SU-DHL-6 (cell line): ENCODE data around the gene C4orf36.

Source experiments
- H2AFZ ChIP-seq: fragments of 200-600 bp; sonication (generic); 2 replicates; pipeline ENCODE4 v1.6.1; 2014; ENCODE audit warnings: low read depth, mild to moderate bottlenecking, moderate library complexity, mixed read lengths, antibody characterized with exemption, low read length; ENCODE audit not compliant: severe bottlenecking
- H3F3A ChIP-seq: fragments of 200-600 bp; shearing (Covaris generic); 2 replicates; pipeline ENCODE4 v1.6.0; 2016; ENCODE audit warnings: antibody characterized with exemption, mild to moderate bottlenecking; ENCODE audit not compliant: insufficient read depth
- H3K27ac ChIP-seq: fragments of 200-600 bp; sonication (generic); 2 replicates; pipeline ENCODE4 v1.5.1; 2016; ENCODE audit warnings: low read depth, mild to moderate bottlenecking, low read length, moderate library complexity, mixed read lengths
- H3K27me3 ChIP-seq: fragments of 200-600 bp; sonication (generic), shearing (Covaris generic); 2 replicates; pipeline ENCODE4 v1.6.0; 2014; ENCODE audit warnings: mild to moderate bottlenecking, low read length
- H3K36me3 ChIP-seq: fragments of 200-600 bp; sonication (generic); 2 replicates; pipeline ENCODE4 v1.6.1; 2014; ENCODE audit warnings: mild to moderate bottlenecking, low read length, mixed read lengths
- H3K4me2 ChIP-seq: fragments of 300-600, 200-600 bp; shearing (Covaris generic), sonication (generic); 2 replicates; pipeline ENCODE4 v1.6.0; 2014; ENCODE audit warnings: low read length, low read depth, mild to moderate bottlenecking; ENCODE audit not compliant: poor library complexity, severe bottlenecking
- H3K4me3 ChIP-seq: fragments of 200-600 bp; sonication (generic); 2 replicates; pipeline ENCODE4 v1.5.1; 2014; ENCODE audit warnings: antibody characterized with exemption, low read length, mild to moderate bottlenecking, mixed read lengths; ENCODE audit not compliant: insufficient read depth, poor library complexity, severe bottlenecking
- H3K79me2 ChIP-seq: fragments of 200-600 bp; sonication (generic); 2 replicates; pipeline ENCODE4 v1.6.1; 2014; ENCODE audit warnings: mild to moderate bottlenecking, low read length, moderate library complexity; ENCODE audit not compliant: insufficient read depth
- H3K9ac ChIP-seq: fragments of 200-600 bp; sonication (generic); 2 replicates; pipeline ENCODE4 v1.7.0; 2014; ENCODE audit warnings: mild to moderate bottlenecking, low read length
- H3K9me2 ChIP-seq: fragments of 200-600 bp; sonication (generic); replicated peaks from 2 replicates; pipeline ENCODE4 v1.6.1; 2014; ENCODE audit warnings: low read length; ENCODE audit not compliant: insufficient read depth
- H3K9me3 ChIP-seq: fragments of 200-600 bp; sonication (generic); 2 replicates; pipeline ENCODE4 v1.6.1; 2014; ENCODE audit warnings: low read length, mixed read lengths; ENCODE audit not compliant: insufficient read depth
- H4K20me1 ChIP-seq: fragments of 200-600 bp; sonication (generic); 2 replicates; pipeline ENCODE4 v1.6.1; 2014; ENCODE audit warnings: low read depth, mild to moderate bottlenecking, antibody characterized with exemption, low read length, moderate library complexity, mixed read lengths
- CTCF ChIP-seq: fragments of 200-600 bp; sonication (generic); IDR thresholded peaks from one replicate; pipeline ENCODE4 v1.5.1; 2017; ENCODE audit warnings: antibody characterized with exemption, mild to moderate bottlenecking, low read length, moderate library complexity; ENCODE audit not compliant: insufficient read depth, poor library complexity, severe bottlenecking
- EZH2phosphoT487 ChIP-seq: fragments of 200-600 bp; sonication (generic), shearing (Covaris generic); conservative IDR thresholded peaks from 2 replicates; pipeline ENCODE4 v1.6.1; 2018; ENCODE audit warnings: mild to moderate bottlenecking, antibody characterized with exemption, low read length, moderate library complexity, mixed read lengths

Gene C4orf36

GRCh38 chr4:86921608-86922252 is 29.5 kb upstream of the C4orf36 start:
- Histone ChIP-seq H3K79me2 (no peaks in the 10 kb centered on the region), H3K27me3 (no peaks in the 10 kb centered on the region), H3K27ac (no peak overlapping the region), H4K20me1 (no peaks in the 10 kb centered on the region), H3F3A (no peaks in the 10 kb centered on the region), H3K36me3 (no peaks in the 10 kb centered on the region), H3K9me2 (no peaks in the 10 kb centered on the region), H3K9me3 (no peaks in the 10 kb centered on the region), H3K4me2 (no peak overlapping the region), H3K4me3 (no peak overlapping the region), H2AFZ (no peak overlapping the region), H3K9ac (no peak overlapping the region)
- no peak for TF ChIP-seq CTCF
- TF ChIP-seq EZH2phosphoT487 = no peak

- Histone ChIP-seq H3F3A (no peaks in the 10 kb centered on the region), H3K9me2 (no peaks in the 10 kb centered on the region), H3K27me3 (no peaks in the 10 kb centered on the region), H4K20me1 (no peaks in the 10 kb centered on the region), H3K79me2 (no peaks in the 10 kb centered on the region), H3K9ac (no peak overlapping the region), H3K36me3 (no peaks in the 10 kb centered on the region), H3K4me3 (no peak overlapping the region), H3K4me2 (no peak overlapping the region), H2AFZ (no peak overlapping the region), H3K27ac (no peak overlapping the region), H3K9me3 (no peaks in the 10 kb centered on the region)
- no peak for TF ChIP-seq EZH2phosphoT487
- TF ChIP-seq CTCF = no peak
These were observed 27.5 kb upstream of the C4orf36 start for GRCh38 chr4:86919561-86920223.

GRCh38 chr4:86918539-86919072 is 26.4 kb upstream of the C4orf36 start:
- Histone ChIP-seq H3K4me2 (no peak overlapping the region), H2AFZ (no peak overlapping the region), H3K36me3 (no peaks in the 10 kb centered on the region), H3K4me3 (no peak overlapping the region), H3F3A (no peaks in the 10 kb centered on the region), H3K9me3 (no peaks in the 10 kb centered on the region), H3K9me2 (no peaks in the 10 kb centered on the region), H3K9ac (no peak overlapping the region), H3K27ac (no peak overlapping the region), H3K27me3 (no peaks in the 10 kb centered on the region), H3K79me2 (no peaks in the 10 kb centered on the region), H4K20me1 (no peaks in the 10 kb centered on the region)
- TF ChIP-seq CTCF = no peak
- TF ChIP-seq EZH2phosphoT487 = no peak
